GM12872 (cell line): Measurements from ENCODE around the gene RFX4.

ENCODE experiments used
- CTCF ChIP-seq: IDR thresholded peaks from 3 replicates; pipeline ENCODE4 v1.5.1; 2011; ENCODE audit warnings: low read depth, mild to moderate bottlenecking, low read length, moderate library complexity; ENCODE audit not compliant: insufficient read depth

Gene RFX4

GRCh38 chr12:106576848-106577247, 6.0 kb upstream of the RFX4 start:
- TF ChIP-seq CTCF: no peak

GRCh38 chr12:106580671-106581508, 1.9 kb upstream of the RFX4 start:
- no peak for TF ChIP-seq CTCF

GRCh38 chr12:106581543-106582248, 1.1 kb upstream of the RFX4 start:
- no peak for TF ChIP-seq CTCF

- no peak for TF ChIP-seq CTCF
Observed at GRCh38 chr12:106582249-106582591, 584 bp upstream of the RFX4 start.

- no peak for TF ChIP-seq CTCF
Observed at GRCh38 chr12:106583242-106584103, 669 bp downstream of the RFX4 start.

GRCh38 chr12:106584104-106585064, 1.6 kb downstream of the RFX4 start:
- no peak for TF ChIP-seq CTCF
